PC-3 (cell line): ENCODE data around the gene TIAM2.

ENCODE experiments used
- EZH2 ChIP-seq: fragments of 300-600 bp; sonication (generic); IDR thresholded peaks from one replicate; pipeline ENCODE4 v1.6.1; 2017; ENCODE audit warnings: antibody characterized with exemption, mild to moderate bottlenecking, low read length; ENCODE audit not compliant: unreplicated experiment
- TF ChIP-seq, protein P1 (sequence below): fragments of 300-600 bp; sonication (generic); conservative IDR thresholded peaks from 2 replicates; pipeline ENCODE4 v1.5.1; 2017; ENCODE audit warnings: antibody characterized with exemption, low read depth, mild to moderate bottlenecking, low read length

DNA sequence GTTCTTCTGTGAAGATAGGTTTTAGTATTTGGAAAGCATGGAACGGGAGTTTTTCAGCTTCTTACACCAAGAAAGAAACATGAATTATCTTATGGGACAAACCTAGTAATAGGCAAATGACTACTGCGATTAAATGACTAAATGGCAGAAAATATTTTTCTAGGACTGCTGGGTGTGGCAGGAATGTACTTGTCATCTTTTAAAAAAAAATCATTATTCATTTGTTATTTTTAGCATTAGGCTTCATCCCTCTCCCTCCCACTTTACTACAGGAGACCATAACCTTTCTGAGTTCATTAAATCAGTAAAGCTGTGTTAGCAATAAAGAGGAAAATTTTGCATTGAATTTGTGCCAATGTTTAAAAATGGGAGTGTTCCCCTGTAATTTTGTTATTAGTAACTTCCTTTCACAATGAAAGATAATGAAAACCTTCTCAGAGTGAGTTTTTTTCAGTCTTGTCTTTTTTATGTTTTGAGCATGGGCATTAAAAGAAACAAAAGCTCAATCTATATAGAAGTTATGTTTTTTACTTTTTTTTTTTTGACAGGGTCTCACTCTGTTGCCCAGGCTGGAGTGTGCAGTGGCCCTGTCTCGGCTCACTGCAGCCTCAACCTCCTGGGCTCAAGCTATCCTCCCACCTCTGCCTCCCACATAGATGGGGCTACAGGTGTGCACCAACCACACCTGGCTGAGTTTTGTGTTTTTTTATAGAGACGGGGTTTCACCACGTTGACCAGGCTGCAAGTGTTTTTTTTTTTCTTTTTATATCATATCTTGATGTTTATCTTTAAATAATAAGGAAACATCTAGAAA lies 163.1 kb downstream of the TIAM2 start:
- TF ChIP-seq, protein P1, sequence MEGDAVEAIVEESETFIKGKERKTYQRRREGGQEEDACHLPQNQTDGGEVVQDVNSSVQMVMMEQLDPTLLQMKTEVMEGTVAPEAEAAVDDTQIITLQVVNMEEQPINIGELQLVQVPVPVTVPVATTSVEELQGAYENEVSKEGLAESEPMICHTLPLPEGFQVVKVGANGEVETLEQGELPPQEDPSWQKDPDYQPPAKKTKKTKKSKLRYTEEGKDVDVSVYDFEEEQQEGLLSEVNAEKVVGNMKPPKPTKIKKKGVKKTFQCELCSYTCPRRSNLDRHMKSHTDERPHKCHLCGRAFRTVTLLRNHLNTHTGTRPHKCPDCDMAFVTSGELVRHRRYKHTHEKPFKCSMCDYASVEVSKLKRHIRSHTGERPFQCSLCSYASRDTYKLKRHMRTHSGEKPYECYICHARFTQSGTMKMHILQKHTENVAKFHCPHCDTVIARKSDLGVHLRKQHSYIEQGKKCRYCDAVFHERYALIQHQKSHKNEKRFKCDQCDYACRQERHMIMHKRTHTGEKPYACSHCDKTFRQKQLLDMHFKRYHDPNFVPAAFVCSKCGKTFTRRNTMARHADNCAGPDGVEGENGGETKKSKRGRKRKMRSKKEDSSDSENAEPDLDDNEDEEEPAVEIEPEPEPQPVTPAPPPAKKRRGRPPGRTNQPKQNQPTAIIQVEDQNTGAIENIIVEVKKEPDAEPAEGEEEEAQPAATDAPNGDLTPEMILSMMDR, result no peak
- TF ChIP-seq EZH2, result no peak
